ENCODE results near the gene FGD3. TPM values are rescaled to one million over a fixed set of nuclear protein-coding genes. Genes with fewer than 3 reads are reported as not detected.

Gene FGD3
- total and polyA plus RNA-seq, 9 of the 15 experiments (the other 6 are each of a cell fraction or from before 2014, with no cell fraction given), result 0.07 to 1.3 (median 0.29) TPM

DNA sequence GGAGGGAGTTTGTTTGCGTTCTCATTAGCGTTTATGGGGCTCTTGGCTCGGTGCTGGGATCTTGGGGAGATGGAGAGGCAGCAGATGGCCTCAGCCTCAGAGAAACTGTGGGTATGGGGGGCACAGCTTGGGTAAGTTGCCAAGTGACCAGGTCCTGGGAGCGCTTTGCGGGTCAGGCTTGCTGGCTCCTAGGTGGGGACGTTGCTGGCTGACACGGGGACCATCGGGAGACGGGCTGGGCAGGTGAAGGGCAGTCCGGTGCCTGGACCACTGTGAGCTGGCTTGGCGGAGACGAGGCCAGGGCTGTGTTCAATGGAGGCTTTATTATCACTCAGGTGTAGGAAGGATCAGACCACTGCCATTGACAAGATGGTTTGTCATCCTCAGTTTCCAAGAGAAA lies 30.0 kb downstream of the FGD3 start:
- TF ChIP-seq POLR2H (tag; IDR thresholded peaks at IDR 0.05; ENCODE audit: low read depth) (no peak), TRIM24 (IDR thresholded peaks at IDR 0.05) (no peak), HEY1 (CRISPR knock-in tag; IDR thresholded peaks at IDR 0.05; ENCODE audit: borderline replicate concordance) (no peak), HDAC3 (IDR thresholded peaks at IDR 0.05; ENCODE audit: borderline replicate concordance, partially characterized antibody) (no peak), CHCHD3 (CRISPR knock-in tag; IDR thresholded peaks at IDR 0.05) (no peak)
- TF ChIP-seq, protein P1, sequence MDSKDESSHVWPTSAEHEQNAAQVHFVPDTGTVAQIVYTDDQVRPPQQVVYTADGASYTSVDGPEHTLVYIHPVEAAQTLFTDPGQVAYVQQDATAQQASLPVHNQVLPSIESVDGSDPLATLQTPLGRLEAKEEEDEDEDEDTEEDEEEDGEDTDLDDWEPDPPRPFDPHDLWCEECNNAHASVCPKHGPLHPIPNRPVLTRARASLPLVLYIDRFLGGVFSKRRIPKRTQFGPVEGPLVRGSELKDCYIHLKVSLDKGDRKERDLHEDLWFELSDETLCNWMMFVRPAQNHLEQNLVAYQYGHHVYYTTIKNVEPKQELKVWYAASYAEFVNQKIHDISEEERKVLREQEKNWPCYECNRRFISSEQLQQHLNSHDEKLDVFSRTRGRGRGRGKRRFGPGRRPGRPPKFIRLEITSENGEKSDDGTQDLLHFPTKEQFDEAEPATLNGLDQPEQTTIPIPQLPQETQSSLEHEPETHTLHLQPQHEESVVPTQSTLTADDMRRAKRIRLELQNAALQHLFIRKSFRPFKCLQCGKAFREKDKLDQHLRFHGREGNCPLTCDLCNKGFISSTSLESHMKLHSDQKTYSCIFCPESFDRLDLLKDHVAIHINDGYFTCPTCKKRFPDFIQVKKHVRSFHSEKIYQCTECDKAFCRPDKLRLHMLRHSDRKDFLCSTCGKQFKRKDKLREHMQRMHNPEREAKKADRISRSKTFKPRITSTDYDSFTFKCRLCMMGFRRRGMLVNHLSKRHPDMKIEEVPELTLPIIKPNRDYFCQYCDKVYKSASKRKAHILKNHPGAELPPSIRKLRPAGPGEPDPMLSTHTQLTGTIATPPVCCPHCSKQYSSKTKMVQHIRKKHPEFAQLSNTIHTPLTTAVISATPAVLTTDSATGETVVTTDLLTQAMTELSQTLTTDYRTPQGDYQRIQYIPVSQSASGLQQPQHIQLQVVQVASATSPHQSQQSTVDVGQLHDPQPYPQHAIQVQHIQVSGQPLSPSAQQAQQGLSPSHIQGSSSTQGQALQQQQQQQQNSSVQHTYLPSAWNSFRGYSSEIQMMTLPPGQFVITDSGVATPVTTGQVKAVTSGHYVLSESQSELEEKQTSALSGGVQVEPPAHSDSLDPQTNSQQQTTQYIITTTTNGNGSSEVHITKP (IDR thresholded peaks at IDR 0.05; ENCODE audit: partially characterized antibody), result no peak
- TF ChIP-seq, protein P2, sequence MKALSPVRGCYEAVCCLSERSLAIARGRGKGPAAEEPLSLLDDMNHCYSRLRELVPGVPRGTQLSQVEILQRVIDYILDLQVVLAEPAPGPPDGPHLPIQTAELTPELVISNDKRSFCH (CRISPR knock-in tag; IDR thresholded peaks at IDR 0.05), result no peak
- TF ChIP-seq, protein P2 (tag; IDR thresholded peaks at IDR 0.05), result no peak
- H3K27me3 ChIP-seq (ENCODE audit: control insufficient read depth in 2 of 2, insufficient read depth in 2 of 2, low read length in 2 of 2), result peaks cover 14 to 47% of the 10 kb centered on the region in 2 experiments; a peak in 4 of 5 replicates
- no peaks in the 10 kb centered on the region for H3K79me2 ChIP-seq (ENCODE audit: control insufficient read depth, insufficient read depth, low read length)
- H3K4me1 ChIP-seq (replicated peaks in 1 of 2; ENCODE audit: control insufficient read depth in 2 of 2, insufficient read depth in 2 of 2, low read length in 2 of 2), result 0 out of 5 replicates have a peak, but pooled peaks cover 0 to 3% of the 10 kb centered on the region in 2 experiments
- H2AFZ ChIP-seq (ENCODE audit: low read depth, low read length), result no peak overlapping the region
- H3K9me3 ChIP-seq (replicated peaks; ENCODE audit: control insufficient read depth, insufficient read depth, low read depth, low read length), result no peaks in the 10 kb centered on the region
- intact Hi-C loops (cut with micrococcal nuclease), result no loop called here
- no peak overlapping the region for H3K4me2 ChIP-seq (ENCODE audit: insufficient read depth, low read length)
- no peak overlapping the region for H3K27ac ChIP-seq (ENCODE audit: extremely low read depth, low read depth, low read length)
- H3K4me3 ChIP-seq, result no peak overlapping the region
- no peak for DNase-seq (ENCODE audit: extremely low read depth in 1 of 4, low spot score in 3 of 4)
- no peaks in the 10 kb centered on the region for H3K9me1 ChIP-seq (ENCODE audit: control insufficient read depth, insufficient read depth, low read length)
- no peak for FAIRE-seq
- H3K36me3 ChIP-seq (ENCODE audit: control insufficient read depth, insufficient read depth, low read length), result no peaks in the 10 kb centered on the region
- no peak overlapping the region for H3K9ac ChIP-seq (ENCODE audit: insufficient read depth in 1 of 2, low read depth in 2 of 2, low read length in 2 of 2)
- ChIA-PET CTCF (ENCODE audit: low intra/inter-chr PET ratio) (no interaction called here), POLR2A (no interaction called here)
- in situ Hi-C loops (cut with MboI), result no loop called here
- ATAC-seq, result no peak
- H4K20me1 ChIP-seq (replicated peaks; ENCODE audit: control insufficient read depth, insufficient read depth, low read length), result no peaks in the 10 kb centered on the region
- under 1% methylated on average over 12 of the region's 12 CpGs for WGBS (ENCODE audit: insufficient coverage, low coverage, missing lambda C conversion rate)
- no TSS peak for BruUV-seq (replicated peaks)

All from K562 (cell line).